Measurements from ENCODE around the gene ARHGAP6.

Gene ARHGAP6

DNA sequence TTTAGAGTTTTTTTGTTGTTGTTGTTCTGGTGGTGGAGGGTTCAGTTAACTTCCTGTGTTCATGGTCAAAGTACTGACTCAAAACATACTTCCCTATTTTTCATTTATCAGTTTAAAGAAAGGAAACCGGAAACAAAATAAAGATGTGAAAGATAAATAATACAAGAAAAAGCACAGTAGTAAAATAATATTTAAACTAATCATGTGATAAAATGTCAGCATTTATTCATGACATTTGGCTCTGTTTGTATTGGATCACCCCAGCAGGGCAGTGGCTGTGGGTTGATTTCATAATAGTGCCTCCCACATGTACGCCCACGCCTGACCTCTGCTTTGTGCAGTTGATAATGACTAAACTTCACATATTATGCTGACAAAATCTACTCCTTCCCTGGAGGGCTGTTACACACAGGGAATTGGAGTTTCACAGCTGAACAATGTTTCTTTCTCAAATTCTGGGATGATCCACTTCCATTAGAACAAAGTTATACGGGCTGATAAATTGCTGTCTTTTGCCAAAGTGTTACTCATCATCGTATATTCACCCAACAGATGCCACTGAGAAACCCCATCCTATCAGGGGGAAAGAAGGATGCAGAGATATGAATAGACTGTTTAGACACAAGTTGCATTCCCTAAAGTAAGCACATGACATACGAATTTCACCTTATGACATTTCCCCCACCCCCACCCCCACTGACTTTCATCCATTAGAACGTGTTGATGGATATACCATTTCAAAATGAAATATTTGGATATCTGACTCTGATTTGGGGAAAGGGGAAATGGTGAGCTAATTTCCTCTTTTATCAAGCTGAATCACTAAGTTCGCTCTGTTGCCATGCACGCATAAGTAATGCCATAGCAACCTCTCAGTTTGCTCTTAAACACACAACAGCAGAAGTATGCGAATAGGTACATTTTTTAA lies 324.2 kb downstream of the ARHGAP6 start:
- H3K9ac ChIP-seq (ENCODE audit: insufficient read length, low read depth), result no peak overlapping the region
- TF ChIP-seq SUZ12 (IDR thresholded peaks at IDR 0.05; ENCODE audit: extremely low read depth, insufficient read depth, insufficient read length) (no peak), YY1 (IDR thresholded peaks at IDR 0.05; ENCODE audit: insufficient read depth, insufficient read length) (no peak), ZNF274 (IDR thresholded peaks at IDR 0.05; ENCODE audit: low read depth, low read length) (no peak)
- no peaks in the 10 kb centered on the region for H3K36me3 ChIP-seq (ENCODE audit: insufficient read depth, insufficient read length, low read length)
- no peak for DNase-seq (ENCODE audit: low read depth, low spot score)
- no peaks in the 10 kb centered on the region for H3K9me3 ChIP-seq (ENCODE audit: insufficient read depth, low read length)
- H3K27me3 ChIP-seq (ENCODE audit: insufficient read depth, insufficient read length), result no peaks in the 10 kb centered on the region
- H3K4me3 ChIP-seq (ENCODE audit: insufficient read length, low read depth), result no peak overlapping the region
- peaks cover 2% of the 10 kb centered on the region for H3K4me1 ChIP-seq (ENCODE audit: insufficient read depth, insufficient read length)

DNA sequence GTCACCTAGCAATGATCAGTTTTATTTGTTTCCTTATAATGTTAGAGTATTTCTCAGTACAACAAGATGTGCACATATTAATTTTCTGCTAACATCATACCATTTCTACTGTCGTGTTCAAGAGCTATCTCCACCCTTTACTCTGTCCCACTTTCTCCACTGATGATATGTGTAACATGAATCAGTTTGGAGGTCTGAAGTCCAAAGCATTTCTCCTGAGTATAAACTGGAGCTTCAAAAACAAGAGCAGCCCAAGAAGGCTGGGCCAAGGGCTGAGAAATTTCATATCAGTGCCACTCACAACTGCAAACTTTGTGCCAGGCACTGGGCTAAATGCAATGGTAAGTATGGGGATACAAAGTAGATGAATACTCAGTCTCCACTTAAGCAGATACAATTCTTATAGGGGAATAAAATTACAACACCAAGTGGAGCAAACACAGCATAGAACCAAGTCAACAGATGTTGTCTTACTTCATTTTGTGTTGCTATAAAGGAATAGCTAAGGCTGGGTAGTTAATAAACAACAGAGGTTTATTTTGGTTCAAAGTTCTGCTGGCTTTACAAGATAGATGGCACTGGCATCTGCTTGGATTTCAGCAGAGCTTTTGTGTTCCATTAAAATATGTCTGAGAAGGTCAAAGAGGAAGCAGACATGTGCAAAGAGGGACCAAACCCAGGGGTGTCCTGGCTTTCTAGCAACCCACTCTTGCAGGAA lies 328.3 kb downstream of the ARHGAP6 start:
- H3K9me3 ChIP-seq (ENCODE audit: insufficient read depth, low read length), result no peaks in the 10 kb centered on the region
- no peaks in the 10 kb centered on the region for H3K36me3 ChIP-seq (ENCODE audit: insufficient read depth, insufficient read length, low read length)
- H3K27me3 ChIP-seq (ENCODE audit: insufficient read depth, insufficient read length), result no peaks in the 10 kb centered on the region
- no peaks in the 10 kb centered on the region for H3K4me1 ChIP-seq (ENCODE audit: insufficient read depth, insufficient read length)
- no peak overlapping the region for H3K4me3 ChIP-seq (ENCODE audit: insufficient read length, low read depth)
- TF ChIP-seq YY1 (IDR thresholded peaks at IDR 0.05; ENCODE audit: insufficient read depth, insufficient read length) (no peak), ZNF274 (IDR thresholded peaks at IDR 0.05; ENCODE audit: low read depth, low read length) (no peak)
- H3K9ac ChIP-seq (ENCODE audit: insufficient read length, low read depth), result no peak overlapping the region
- no peak for DNase-seq (ENCODE audit: low read depth, low spot score)

DNA sequence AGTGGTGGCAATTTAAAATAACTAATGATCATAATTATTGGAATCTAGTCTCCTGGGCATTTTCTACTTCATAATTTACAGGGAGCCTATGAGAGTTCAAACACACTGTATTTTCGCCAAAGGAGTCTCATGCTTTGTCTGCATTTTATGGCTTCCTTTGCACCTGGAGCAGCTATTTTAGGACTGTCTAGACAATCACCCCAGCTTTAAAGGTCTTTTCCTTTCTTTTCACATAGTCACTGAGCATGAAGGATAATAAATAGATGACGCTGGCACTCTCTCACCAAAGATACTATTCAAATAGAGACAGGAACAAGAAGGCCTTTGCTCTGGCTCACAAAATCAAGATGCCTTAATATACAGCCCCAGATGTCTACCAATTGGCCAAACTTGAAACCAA lies 329.5 kb downstream of the ARHGAP6 start:
- Histone ChIP-seq H3K4me1 (ENCODE audit: insufficient read depth, insufficient read length) (no peaks in the 10 kb centered on the region), H3K9ac (ENCODE audit: insufficient read length, low read depth) (no peak overlapping the region), H3K36me3 (ENCODE audit: insufficient read depth, insufficient read length, low read length) (no peaks in the 10 kb centered on the region), H3K27me3 (ENCODE audit: insufficient read depth, insufficient read length) (no peaks in the 10 kb centered on the region), H3K4me3 (ENCODE audit: insufficient read length, low read depth) (no peak overlapping the region), H3K9me3 (ENCODE audit: insufficient read depth, low read length) (no peaks in the 10 kb centered on the region)
- no peak for TF ChIP-seq SUZ12 (IDR thresholded peaks at IDR 0.05; ENCODE audit: extremely low read depth, insufficient read depth, insufficient read length)
- no peak for TF ChIP-seq YY1 (IDR thresholded peaks at IDR 0.05; ENCODE audit: insufficient read depth, insufficient read length)
- TF ChIP-seq ZNF274 (IDR thresholded peaks at IDR 0.05; ENCODE audit: low read depth, low read length), result no peak
- DNase-seq (ENCODE audit: low read depth, low spot score), result no peak

DNA sequence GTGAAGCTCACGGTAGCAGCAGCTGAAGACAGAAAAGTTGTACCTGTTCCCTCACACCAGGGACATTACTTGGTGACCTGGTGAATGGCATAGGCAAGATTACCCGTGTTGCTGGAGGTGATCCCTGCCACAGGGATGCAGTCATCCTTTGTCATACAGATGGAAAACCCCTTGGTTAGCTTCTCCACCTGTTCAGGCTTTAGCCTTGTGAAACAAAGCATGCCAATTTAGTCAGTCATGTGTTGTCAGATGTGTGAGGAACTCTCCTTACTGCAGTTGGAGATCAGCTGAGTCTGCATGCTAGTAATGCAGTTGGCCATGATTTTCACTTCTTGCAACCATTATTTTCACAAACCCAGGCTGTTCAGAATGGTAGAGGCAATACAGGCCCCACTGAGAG lies 331.6 kb downstream of the ARHGAP6 start:
- H3K27me3 ChIP-seq (ENCODE audit: insufficient read depth, insufficient read length), result no peaks in the 10 kb centered on the region
- H3K9me3 ChIP-seq (ENCODE audit: insufficient read depth, low read length), result no peaks in the 10 kb centered on the region
- no peak for DNase-seq (ENCODE audit: low read depth, low spot score)
- no peak for TF ChIP-seq SUZ12 (IDR thresholded peaks at IDR 0.05; ENCODE audit: extremely low read depth, insufficient read depth, insufficient read length)
- TF ChIP-seq ZNF274 (IDR thresholded peaks at IDR 0.05; ENCODE audit: low read depth, low read length), result no peak
- no peak for TF ChIP-seq YY1 (IDR thresholded peaks at IDR 0.05; ENCODE audit: insufficient read depth, insufficient read length)
- H3K9ac ChIP-seq (ENCODE audit: insufficient read length, low read depth), result no peak overlapping the region
- H3K4me1 ChIP-seq (ENCODE audit: insufficient read depth, insufficient read length), result no peaks in the 10 kb centered on the region
- H3K36me3 ChIP-seq (ENCODE audit: insufficient read depth, insufficient read length, low read length), result no peaks in the 10 kb centered on the region
- no peak overlapping the region for H3K4me3 ChIP-seq (ENCODE audit: insufficient read length, low read depth)

DNA sequence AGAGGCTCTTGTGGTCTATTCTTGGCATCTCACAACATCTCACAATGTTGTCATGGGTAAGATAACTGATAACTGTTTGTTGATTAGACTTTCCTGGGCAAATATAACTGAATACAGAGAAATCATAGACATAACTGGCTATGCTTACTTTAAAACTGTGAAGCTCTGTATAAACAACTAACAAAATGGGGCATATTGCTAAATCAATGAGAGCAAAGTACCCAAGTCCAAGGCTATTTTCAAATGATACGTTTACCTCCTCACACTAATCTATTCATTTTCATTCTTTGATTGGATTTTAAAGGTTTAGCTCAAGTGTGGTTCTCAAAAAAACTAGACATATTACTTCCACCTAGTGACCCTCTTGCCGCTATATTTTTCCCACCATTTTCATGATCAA lies 333.9 kb downstream of the ARHGAP6 start:
- no peak for TF ChIP-seq ZNF274 (IDR thresholded peaks at IDR 0.05; ENCODE audit: low read depth, low read length)
- TF ChIP-seq SUZ12 (IDR thresholded peaks at IDR 0.05; ENCODE audit: extremely low read depth, insufficient read depth, insufficient read length), result no peak
- no peak for TF ChIP-seq YY1 (IDR thresholded peaks at IDR 0.05; ENCODE audit: insufficient read depth, insufficient read length)
- no peaks in the 10 kb centered on the region for H3K27me3 ChIP-seq (ENCODE audit: insufficient read depth, insufficient read length)
- no peak for DNase-seq (ENCODE audit: low read depth, low spot score)
- no peaks in the 10 kb centered on the region for H3K36me3 ChIP-seq (ENCODE audit: insufficient read depth, insufficient read length, low read length)
- no peaks in the 10 kb centered on the region for H3K9me3 ChIP-seq (ENCODE audit: insufficient read depth, low read length)
- H3K4me3 ChIP-seq (ENCODE audit: insufficient read length, low read depth), result no peak overlapping the region
- no peaks in the 10 kb centered on the region for H3K4me1 ChIP-seq (ENCODE audit: insufficient read depth, insufficient read length)
- H3K9ac ChIP-seq (ENCODE audit: insufficient read length, low read depth), result no peak overlapping the region

DNA sequence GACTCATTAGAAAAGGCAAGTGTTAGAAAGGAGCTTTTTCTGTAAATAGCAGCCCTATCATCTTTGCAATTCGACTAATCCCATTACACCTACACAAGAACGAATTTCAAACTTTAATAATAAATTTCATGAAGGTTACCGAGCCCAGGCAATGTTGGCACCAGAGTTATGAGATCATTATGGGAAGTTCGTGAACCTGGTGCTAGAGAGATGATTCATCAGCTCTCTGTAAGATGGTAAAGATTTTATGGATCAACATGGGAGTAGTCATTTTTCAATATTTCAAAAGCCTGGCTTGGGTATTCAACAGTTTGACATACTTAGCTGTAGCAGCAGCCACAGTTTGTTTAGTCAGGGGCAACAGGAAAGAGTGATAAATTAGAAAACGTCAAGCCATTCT lies 336.7 kb downstream of the ARHGAP6 start:
- Histone ChIP-seq H3K27me3 (ENCODE audit: insufficient read depth, insufficient read length) (no peaks in the 10 kb centered on the region), H3K4me1 (ENCODE audit: insufficient read depth, insufficient read length) (no peaks in the 10 kb centered on the region), H3K36me3 (ENCODE audit: insufficient read depth, insufficient read length, low read length) (no peaks in the 10 kb centered on the region), H3K9me3 (ENCODE audit: insufficient read depth, low read length) (no peaks in the 10 kb centered on the region), H3K9ac (ENCODE audit: insufficient read length, low read depth) (no peak overlapping the region), H3K4me3 (ENCODE audit: insufficient read length, low read depth) (no peak overlapping the region)
- no peak for DNase-seq (ENCODE audit: low read depth, low spot score)
- TF ChIP-seq ZNF274 (IDR thresholded peaks at IDR 0.05; ENCODE audit: low read depth, low read length) (no peak), YY1 (IDR thresholded peaks at IDR 0.05; ENCODE audit: insufficient read depth, insufficient read length) (no peak), SUZ12 (IDR thresholded peaks at IDR 0.05; ENCODE audit: extremely low read depth, insufficient read depth, insufficient read length) (no peak)

DNA sequence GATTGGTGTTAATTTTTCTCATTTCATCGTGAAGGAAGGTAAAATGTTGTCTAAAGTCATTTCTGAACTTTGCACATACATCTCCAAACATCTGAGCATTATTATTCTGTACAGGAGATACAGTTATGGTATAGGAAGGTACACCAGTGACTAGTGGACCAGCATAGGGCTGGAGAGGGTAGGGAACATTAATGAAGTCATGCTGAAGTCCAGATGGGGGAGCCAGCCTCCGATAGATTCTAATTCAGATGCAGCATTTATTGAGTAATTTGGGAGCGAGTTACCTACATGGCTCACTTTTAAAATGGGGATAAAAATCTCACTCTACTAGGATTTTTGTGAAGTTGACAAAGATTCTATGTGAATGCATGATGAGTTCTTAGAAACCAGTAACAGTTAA lies 337.6 kb downstream of the ARHGAP6 start:
- Histone ChIP-seq H3K27me3 (ENCODE audit: insufficient read depth, insufficient read length) (no peaks in the 10 kb centered on the region), H3K9ac (ENCODE audit: insufficient read length, low read depth) (no peak overlapping the region), H3K36me3 (ENCODE audit: insufficient read depth, insufficient read length, low read length) (no peaks in the 10 kb centered on the region), H3K9me3 (ENCODE audit: insufficient read depth, low read length) (no peaks in the 10 kb centered on the region), H3K4me1 (ENCODE audit: insufficient read depth, insufficient read length) (no peaks in the 10 kb centered on the region), H3K4me3 (ENCODE audit: insufficient read length, low read depth) (no peak overlapping the region)
- DNase-seq (ENCODE audit: low read depth, low spot score), result no peak
- no peak for TF ChIP-seq YY1 (IDR thresholded peaks at IDR 0.05; ENCODE audit: insufficient read depth, insufficient read length)
- TF ChIP-seq ZNF274 (IDR thresholded peaks at IDR 0.05; ENCODE audit: low read depth, low read length), result no peak
- no peak for TF ChIP-seq SUZ12 (IDR thresholded peaks at IDR 0.05; ENCODE audit: extremely low read depth, insufficient read depth, insufficient read length)
